BE2C (cell line): Measurements from ENCODE around the gene HSD17B1.
"Not testable (repeated sequence)": the region's sequence is repeated elsewhere in the genome, so short reads cannot be mapped to it uniquely, and the experiment has no call there.

Experiments
- DNase-seq: peaks from one replicate; pipeline ENCODE4 v3.0.0-alpha.2; 2020
- H3K27me3 ChIP-seq: fragments of 250-450 bp; sonication (Bioruptor Pico); 2 replicates; pipeline ENCODE4 v1.5.1; 2020; ENCODE audit warnings: mild to moderate bottlenecking
- H3K36me3 ChIP-seq: fragments of 250-450 bp; sonication (Bioruptor Pico); 2 replicates; pipeline ENCODE4 v1.5.1; 2020; ENCODE audit warnings: mild to moderate bottlenecking
- H3K4me1 ChIP-seq: fragments of 250-450 bp; sonication (Bioruptor Pico); 2 replicates; pipeline ENCODE4 v1.5.1; 2020
- H3K4me3 ChIP-seq: 2 replicates; pipeline ENCODE4 v1.5.1; 2011; ENCODE audit warnings: low read depth, low read length
- H3K9me3 ChIP-seq: fragments of 250-450 bp; sonication (Bioruptor Pico); 2 replicates; pipeline ENCODE4 v1.5.1; 2020
- CTCF ChIP-seq: IDR thresholded peaks from 2 replicates; pipeline ENCODE4 v1.5.1; 2012; ENCODE audit warnings: mild to moderate bottlenecking, low read depth, low read length

Gene HSD17B1

GRCh38 chr17:42536372-42537155 lies 16.2 kb upstream of the HSD17B1 start:
- Histone ChIP-seq H3K36me3 (peaks cover 14% of the 10 kb centered on the region), H3K9me3 (no peaks in the 10 kb centered on the region), H3K27me3 (no peaks in the 10 kb centered on the region), H3K4me1 (peaks cover 8% of the 10 kb centered on the region), H3K4me3 (peak overlapping the region; percentile 78)
- TF ChIP-seq CTCF: no peak
- peak; percentile 89 for DNase-seq

GRCh38 chr17:42537156-42537805 lies 15.4 kb upstream of the HSD17B1 start:
- no peak for DNase-seq
- peaks cover 14% of the 10 kb centered on the region for H3K36me3 ChIP-seq
- H3K4me3 ChIP-seq: peak overlapping the region; percentile 78
- peaks cover 8% of the 10 kb centered on the region for H3K4me1 ChIP-seq
- no peaks in the 10 kb centered on the region for H3K27me3 ChIP-seq
- TF ChIP-seq CTCF: no peak
- no peaks in the 10 kb centered on the region for H3K9me3 ChIP-seq

GRCh38 chr17:42537826-42538451 lies 14.8 kb upstream of the HSD17B1 start:
- no peak for TF ChIP-seq CTCF
- Histone ChIP-seq H3K36me3 (peaks cover 14% of the 10 kb centered on the region), H3K27me3 (no peaks in the 10 kb centered on the region), H3K4me3 (no peak overlapping the region), H3K9me3 (no peaks in the 10 kb centered on the region), H3K4me1 (peaks cover 8% of the 10 kb centered on the region)
- DNase-seq: no peak

- Histone ChIP-seq H3K9me3 (no peaks in the 10 kb centered on the region), H3K4me3 (no peak overlapping the region), H3K36me3 (peaks cover 14% of the 10 kb centered on the region), H3K27me3 (no peaks in the 10 kb centered on the region), H3K4me1 (peaks cover 8% of the 10 kb centered on the region)
- no peak for DNase-seq
- TF ChIP-seq CTCF: no peak
These were observed 14.2 kb upstream of the HSD17B1 start for GRCh38 chr17:42538482-42538881.

GRCh38 chr17:42540558-42540957 lies 12.2 kb upstream of the HSD17B1 start:
- DNase-seq, H3K27me3 ChIP-seq, H3K4me1 ChIP-seq, H3K9me3 ChIP-seq, H3K4me3 ChIP-seq: not testable (repeated sequence)
- H3K36me3 ChIP-seq: peaks cover 19% of the 10 kb centered on the region

- no peaks in the 10 kb centered on the region for H3K9me3 ChIP-seq
- no peak for DNase-seq
- no peak for TF ChIP-seq CTCF
- H3K4me1 ChIP-seq: no peaks in the 10 kb centered on the region
- no peaks in the 10 kb centered on the region for H3K27me3 ChIP-seq
- no peak overlapping the region for H3K4me3 ChIP-seq
- H3K36me3 ChIP-seq: peaks cover 19% of the 10 kb centered on the region
These were observed 11.5 kb upstream of the HSD17B1 start for GRCh38 chr17:42541041-42541833.
